ENCODE measurements around the gene AKTIP. TPM values are rescaled to one million over a fixed set of nuclear protein-coding genes. Genes with fewer than 3 reads are reported as not detected.

AKTIP gene
- total and polyA plus RNA-seq, 9 of the 15 experiments (the other 6 are each of a cell fraction or from before 2014, with no cell fraction given), result 3.0 to 10.7 (median 4.4) TPM

DNA sequence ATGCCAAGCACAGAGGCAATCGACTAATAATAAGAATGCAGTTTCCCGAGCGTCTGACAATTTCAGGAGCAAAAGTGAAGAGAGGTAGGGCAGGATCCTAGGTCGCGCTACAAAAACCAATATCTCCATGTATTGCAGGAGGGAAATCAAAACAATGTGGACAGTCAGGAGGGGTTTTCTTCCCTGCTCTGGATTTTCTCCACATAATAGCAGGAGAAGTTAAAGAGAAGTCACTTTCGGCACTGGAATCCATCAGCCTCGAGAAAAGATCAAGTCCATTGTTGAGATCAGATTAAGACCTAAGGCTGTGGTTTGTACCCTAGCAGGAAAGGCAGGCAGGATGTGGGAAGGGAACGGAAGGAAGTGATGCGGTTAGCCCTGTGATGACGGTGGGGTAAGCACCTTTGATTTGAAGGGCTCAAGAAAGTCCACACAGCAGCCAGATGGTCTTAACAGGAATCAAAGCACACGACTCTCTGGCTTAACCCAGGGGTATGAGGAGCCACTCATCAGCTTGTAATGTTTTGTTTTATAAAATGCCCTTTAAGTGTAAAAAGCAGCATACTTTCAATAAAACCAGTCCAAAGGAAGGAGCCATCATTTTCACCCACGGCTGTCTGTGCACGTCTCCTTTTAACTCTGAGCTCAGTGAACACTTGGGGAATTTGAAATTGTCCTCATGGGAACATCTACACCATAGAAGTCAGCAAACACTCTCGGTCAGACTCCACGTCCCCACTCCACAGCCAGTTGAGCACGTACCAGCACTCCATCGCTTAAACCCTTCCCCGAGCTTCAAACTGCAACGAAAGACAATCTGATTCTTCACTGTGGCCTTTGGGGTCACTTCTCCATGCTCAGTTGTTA is 15.8 kb upstream of the AKTIP start:
- Histone ChIP-seq H3K4me2 (ENCODE audit: insufficient read depth, low read length) (no peak overlapping the region; the same call in 1 of the 2 replicates), H4K20me1 (replicated peaks; ENCODE audit: control insufficient read depth, insufficient read depth, low read length) (no peaks in the 10 kb centered on the region), H3K9me1 (ENCODE audit: control insufficient read depth, insufficient read depth, low read length) (no peaks in the 10 kb centered on the region), H2AFZ (ENCODE audit: low read depth, low read length) (peak overlapping the region; percentile 58), H3K27ac (ENCODE audit: extremely low read depth, low read depth, low read length) (no peak overlapping the region), H3K9ac (ENCODE audit: insufficient read depth in 1 of 2, low read depth in 2 of 2, low read length in 2 of 2) (no peak overlapping the region), H3K9me3 (replicated peaks; ENCODE audit: control insufficient read depth, insufficient read depth, low read depth, low read length) (no peaks in the 10 kb centered on the region), H3K4me1 (replicated peaks in 1 of 2; ENCODE audit: control insufficient read depth in 2 of 2, insufficient read depth in 2 of 2, low read length in 2 of 2) (peaks cover 0 to 6% of the 10 kb centered on the region in 2 experiments; a peak in 2 of 5 replicates), H3K36me3 (ENCODE audit: control insufficient read depth, insufficient read depth, low read length) (no peaks in the 10 kb centered on the region), H3K4me3 (no peak overlapping the region), H3K79me2 (ENCODE audit: control insufficient read depth, insufficient read depth, low read length) (no peaks in the 10 kb centered on the region), H3K27me3 (ENCODE audit: control insufficient read depth in 2 of 2, insufficient read depth in 2 of 2, low read length in 2 of 2) (peaks cover 13 to 27% of the 10 kb centered on the region in 2 experiments)
- 14% methylated on average over 17 of the region's 19 CpGs for WGBS (ENCODE audit: insufficient coverage, low coverage, missing lambda C conversion rate)
- intact Hi-C loops (cut with micrococcal nuclease) (no loop called here), in situ Hi-C loops (cut with MboI) (loop anchor here (25.0 kb wide), 1 partner anchor 1331 kb away; no protein-coding TSS in a partner anchor)
- POLR2A ChIA-PET, result no interaction called here
- FAIRE-seq (no peak), ATAC-seq (peak; percentile 76), DNase-seq (ENCODE audit: extremely low read depth in 1 of 4, low spot score in 3 of 4) (peak in 2 of 4 experiments; percentile 39 to 43)
- BruUV-seq (replicated peaks), result no TSS peak
- CTCF ChIA-PET (ENCODE audit: low intra/inter-chr PET ratio), result no interaction called here
- TF ChIP-seq ESRRA (IDR thresholded peaks at IDR 0.05; ENCODE audit: borderline replicate concordance, low read depth) (peak; percentile 88; the same call in 1 of the 2 replicates), NFRKB (IDR thresholded peaks at IDR 0.05; ENCODE audit: low read depth) (no peak), CREM (IDR thresholded peaks at IDR 0.05; ENCODE audit: low read depth) (peak; percentile 89), BRF1 (IDR thresholded peaks at IDR 0.05; ENCODE audit: borderline replicate concordance, extremely low read depth, insufficient read length) (no peak), ZNF609 (CRISPR knock-in tag; IDR thresholded peaks at IDR 0.05; ENCODE audit: borderline replicate concordance) (no peak), BCOR (IDR thresholded peaks at IDR 0.05) (no peak), SMARCA4 (IDR thresholded peaks at IDR 0.05) (peak; percentile 30; the same call in 1 of the 2 replicates), L3MBTL2 (IDR thresholded peaks at IDR 0.05) (0 out of 2 replicates have a peak, but pooled peaks have one; percentile 34), CXXC5 (CRISPR knock-in tag; IDR thresholded peaks at IDR 0.05) (0 out of 2 replicates have a peak, but pooled peaks have one; percentile 14), ATF1 (CRISPR knock-in tag; IDR thresholded peaks at IDR 0.05) (no peak), ATF1 (tag; IDR thresholded peaks at IDR 0.05) (peak; percentile 61), SMARCE1 (IDR thresholded peaks at IDR 0.05) (peak; percentile 42; the same call in 1 of the 2 replicates), USF1 (CRISPR knock-in tag; IDR thresholded peaks at IDR 0.05) (no peak), KLF13 (tag; IDR thresholded peaks at IDR 0.05; ENCODE audit: borderline replicate concordance, low read depth) (no peak), GABPA (tag; conservative IDR thresholded peaks at IDR 0.05; ENCODE audit: low read depth) (peak; percentile 82), TEAD4 (IDR thresholded peaks at IDR 0.05; ENCODE audit: low read length) (peak; percentile 56; the same call in 1 of the 2 replicates), TEAD4 (CRISPR knock-in tag; IDR thresholded peaks at IDR 0.05; ENCODE audit: borderline replicate concordance) (no peak)
